SK-N-SH (cell line): ENCODE results near the gene QRICH2. TPM values are rescaled to one million over a fixed set of nuclear protein-coding genes. Genes with fewer than 3 reads are reported as not detected.

Source experiments
- CTCF ChIA-PET: fragments of 300-600, 350-600 bp; formaldehyde crosslinking; extraction: SDS; loops from one replicate; lab custom pipeline; 2021; lab: Yijun Ruan, JAX
- POLR2A ChIA-PET: fragments of 350-600 bp; sonication (Branson Sonifier 250); formaldehyde crosslinking; extraction: SDS; loops from one replicate; lab custom pipeline; 2020; ENCODE audit warnings: antibody characterized with exemption, inconsistent platforms; lab: Yijun Ruan, JAX
- DNase-seq: peaks from one replicate; pipeline ENCODE4 v3.0.0; 2012
- H2AFZ ChIP-seq: fragments of 200-600 bp; sonication (generic); 2 replicates; pipeline ENCODE4 v1.8.1; 2016; ENCODE audit warnings: antibody characterized with exemption, mild to moderate bottlenecking, low read depth
- H3F3A ChIP-seq: fragments of 200-600 bp; sonication (generic); replicated peaks from 2 replicates; pipeline ENCODE3; 2016; ENCODE audit warnings: antibody characterized with exemption, mild to moderate bottlenecking; ENCODE audit not compliant: insufficient read depth
- H3K27ac ChIP-seq, 2 experiments: fragments of 200-500 bp in 1 of 2; fragments of 200-600 bp in 1 of 2; sonication (Bioruptor generic) in 1 of 2; sonication (generic), shearing (Covaris generic) in 1 of 2; 2 replicates each; pipeline versions ENCODE4 v1.5.1 to v1.6.1; 2014 to 2016; ENCODE audit warnings: low read depth in 2 of 2, inconsistent platforms in 1 of 2, low read length in 1 of 2, mild to moderate bottlenecking in 1 of 2, mixed read lengths in 1 of 2
- H3K27me3 ChIP-seq: fragments of 200-600 bp; sonication (generic), shearing (Covaris generic); 2 replicates; pipeline ENCODE4 v1.6.1; 2016; ENCODE audit warnings: mixed run types; ENCODE audit not compliant: insufficient read depth
- H3K36me3 ChIP-seq, 2 experiments: fragments of 200-500 bp in 1 of 2; fragments of 200-600 bp in 1 of 2; sonication (Bioruptor generic) in 1 of 2; sonication (generic) in 1 of 2; replicated peaks in 1 of 2; 2 replicates each; pipeline versions ENCODE3 to v1.5.1; 2014 to 2016; ENCODE audit warnings: low read length in 1 of 2, mild to moderate bottlenecking in 1 of 2; ENCODE audit not compliant: insufficient read depth in 2 of 2, control insufficient read depth in 1 of 2
- H3K4me1 ChIP-seq, 2 experiments: fragments of 200-500 bp in 1 of 2; fragments of 200-600 bp in 1 of 2; sonication (Bioruptor generic) in 1 of 2; sonication (generic), shearing (Covaris generic) in 1 of 2; 2 replicates each; pipeline versions ENCODE4 v1.5.1 to v1.6.1; 2014 to 2016; ENCODE audit warnings: low read depth in 1 of 2, low read length in 1 of 2, mixed run types in 1 of 2; ENCODE audit not compliant: insufficient read depth in 2 of 2, control insufficient read depth in 1 of 2
- H3K4me2 ChIP-seq: fragments of 200-600 bp; sonication (generic), shearing (Covaris generic); 2 replicates; pipeline ENCODE4 v1.6.1; 2017; ENCODE audit warnings: mixed run types
- H3K4me3 ChIP-seq, 2 experiments: fragments of 200-500 bp in 1 of 2; fragments of 200-600 bp in 1 of 2; sonication (Bioruptor generic) in 1 of 2; sonication (generic), shearing (Covaris generic) in 1 of 2; 2 replicates each; pipeline versions ENCODE4 v1.5.1 to v1.8.1; 2014 to 2016; ENCODE audit warnings: low read depth in 2 of 2, inconsistent platforms in 1 of 2, low read length in 1 of 2, mild to moderate bottlenecking in 1 of 2, mixed read lengths in 1 of 2, moderate library complexity in 1 of 2
- H3K79me2 ChIP-seq: fragments of 200-600 bp; sonication (generic); 2 replicates; pipeline ENCODE4 v1.8.1; 2017; ENCODE audit warnings: mild to moderate bottlenecking; ENCODE audit not compliant: insufficient read depth
- H3K9ac ChIP-seq: fragments of 200-600 bp; sonication (generic); 2 replicates; pipeline ENCODE4 v1.6.1; 2017; ENCODE audit warnings: mixed run types
- H3K9me2 ChIP-seq: fragments of 200-600 bp; sonication (generic); 2 replicates; pipeline ENCODE4 v1.6.1; 2017; ENCODE audit warnings: mixed run types
- H3K9me3 ChIP-seq: fragments of 200-600 bp; sonication (generic); 2 replicates; pipeline ENCODE4 v1.6.1; 2017; ENCODE audit warnings: mixed run types, mild to moderate bottlenecking, moderate library complexity
- H4K20me1 ChIP-seq: fragments of 200-600 bp; sonication (generic); 2 replicates; pipeline ENCODE4 v1.6.1; 2017; ENCODE audit warnings: mild to moderate bottlenecking, mixed run types; ENCODE audit not compliant: insufficient read depth
- CHD2 ChIP-seq: fragments of 150-350 bp; IDR thresholded peaks from 2 replicates; pipeline ENCODE4 v1.6.1; 2018; ENCODE audit warnings: low read length; ENCODE audit not compliant: partially characterized antibody
- FOSL2 ChIP-seq: IDR thresholded peaks from 2 replicates; pipeline ENCODE4 v1.4.0; 2012; ENCODE audit warnings: low read depth, mild to moderate bottlenecking, moderate library complexity, borderline replicate concordance
- FOXJ3 ChIP-seq: sonication (generic); formaldehyde crosslinking; IDR thresholded peaks from 2 replicates; pipeline ENCODE4 v1.5.1; 2020; ENCODE audit warnings: mild to moderate bottlenecking, missing genetic modification reagents
- MEF2A ChIP-seq: IDR thresholded peaks from 2 replicates; pipeline ENCODE4 v1.4.0; 2012; ENCODE audit warnings: low read depth, borderline replicate concordance
- NFIC ChIP-seq: IDR thresholded peaks from 2 replicates; pipeline ENCODE4 v1.4.0; 2012; ENCODE audit warnings: borderline replicate concordance
- NRF1 ChIP-seq: IDR thresholded peaks from 2 replicates; pipeline ENCODE4 v1.6.1; 2012; ENCODE audit warnings: low read depth, mild to moderate bottlenecking, low read length
- RFX5 ChIP-seq: IDR thresholded peaks from 2 replicates; pipeline ENCODE4 v1.6.1; 2012; ENCODE audit warnings: mild to moderate bottlenecking, improper control_type of control experiment, low read length
- TCF12 ChIP-seq: IDR thresholded peaks from 2 replicates; pipeline ENCODE4 v1.4.0; 2012
- WGBS: methylation state at CpG from one replicate; pipeline ENCODE4 v1.1.6; 2017; ENCODE audit warnings: low lambda C conversion rate; 5-methylcytosine and 5-hydroxymethylcytosine counted together
- polyA plus RNA-seq, 3 experiments: library from polyadenylated mRNA; depleted of rRNA; stranded (reverse); fragments of >200 nt; gene quantifications; 2 replicates each; pipeline ENCODE4 v1.2.3, GENCODE V29; 2012

Gene QRICH2
- polyA plus RNA-seq, 1 of the 3 experiments (the other 2 are of a cell fraction): 6.2 TPM

DNA sequence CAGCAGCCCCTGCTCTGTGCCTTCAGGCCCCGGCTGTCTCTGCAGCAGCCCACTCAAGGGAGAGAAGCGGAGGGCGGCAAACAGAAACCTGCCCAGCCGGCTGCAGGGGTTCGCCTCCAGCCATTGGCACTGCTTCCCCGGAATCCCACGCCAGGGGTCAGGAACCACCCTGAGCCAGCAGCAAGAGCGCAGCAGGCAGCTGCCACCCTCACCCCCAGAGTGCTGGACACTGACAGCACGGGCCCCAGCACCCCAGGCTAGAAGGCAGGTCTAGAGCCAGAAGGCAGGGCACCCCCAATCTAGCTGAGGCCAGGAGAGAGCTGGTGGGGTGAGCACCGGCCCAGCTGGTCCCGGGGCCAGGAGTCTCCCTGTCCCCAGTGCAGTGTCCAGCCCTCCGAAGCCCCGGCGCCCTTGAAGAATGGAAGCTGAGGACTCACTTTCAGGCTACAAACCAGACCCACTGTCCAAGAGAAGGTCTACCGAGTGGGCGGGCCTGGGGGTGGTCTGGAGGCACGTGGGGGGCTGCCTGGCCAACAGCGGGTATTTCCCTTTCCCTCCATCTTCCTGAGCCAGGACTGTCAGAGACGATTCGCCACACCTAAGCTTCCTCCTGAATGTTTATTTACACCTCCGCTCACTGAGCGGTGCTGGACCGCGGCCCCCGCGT, 34.5 kb downstream of the QRICH2 start:
- Histone ChIP-seq H3K27ac (no peak overlapping the region), H3F3A (peaks cover 9% of the 10 kb centered on the region), H3K9ac (no peak overlapping the region), H3K4me2 (no peak overlapping the region), H4K20me1 (peaks cover 13% of the 10 kb centered on the region; the same call in 1 of the 2 replicates), H3K9me3 (no peaks in the 10 kb centered on the region), H3K36me3 (peaks cover 0 to 21% of the 10 kb centered on the region in 2 experiments), H2AFZ (no peak overlapping the region), H3K9me2 (no peaks in the 10 kb centered on the region), H3K27me3 (no peaks in the 10 kb centered on the region), H3K79me2 (peaks cover 26% of the 10 kb centered on the region), H3K4me3 (no peak overlapping the region), H3K4me1 (peaks cover 8 to 11% of the 10 kb centered on the region in 2 experiments; a peak in 1 of 4 replicates)
- no peak for TF ChIP-seq FOXJ3 (CRISPR knock-in tag)
- no peak for TF ChIP-seq RFX5
- TF ChIP-seq NFIC: no peak
- TF ChIP-seq MEF2A: no peak
- no peak for TF ChIP-seq TCF12
- no peak for TF ChIP-seq FOSL2
- TF ChIP-seq NRF1: no peak
- POLR2A ChIA-PET: no interaction called here
- 92% methylated on average over 23 of the region's 26 CpGs for WGBS
- CTCF ChIA-PET: interaction anchor here (0.9 to 4.2 kb wide), 13 partner anchors 9 to 369 kb away, joined by 3 to 31 read pairs (median 4); partner anchors contain the start of genes MRPL38 and SRP68
- DNase-seq: peak; percentile 49

- 94% methylated on average over 19 of the region's 19 CpGs for WGBS
- Histone ChIP-seq H3K9ac (no peak overlapping the region), H3K9me2 (no peaks in the 10 kb centered on the region), H3K27ac (no peak overlapping the region)
- no peak for TF ChIP-seq CHD2
- TF ChIP-seq TCF12: no peak
- TF ChIP-seq, all 33 proteins: peak for 0
- Histone ChIP-seq H3K27me3 (no peaks in the 10 kb centered on the region), H3K9me3 (no peaks in the 10 kb centered on the region), H3K4me3 (no peak overlapping the region), H4K20me1 (peaks cover 13% of the 10 kb centered on the region; the same call in 1 of the 2 replicates), H3F3A (peaks cover 9% of the 10 kb centered on the region), H3K4me1 (peaks cover 13 to 14% of the 10 kb centered on the region in 2 experiments; a peak in 1 of 4 replicates), H2AFZ (no peak overlapping the region), H3K4me2 (no peak overlapping the region), H3K36me3 (peaks cover 4 to 23% of the 10 kb centered on the region in 2 experiments), H3K79me2 (peaks cover 34% of the 10 kb centered on the region)
- DNase-seq: peak; percentile 46
- ChIA-PET CTCF (interaction anchor here (0.6 to 7.0 kb wide), 11 partner anchors 7 to 368 kb away, joined by 3 to 130 read pairs (median 4); partner anchors contain the start of gene MRPL38), POLR2A (no interaction called here)
Measured at GRCh38 chr17:76272541-76273444, 35.3 kb downstream of the QRICH2 start.
